HepG2 (cell line): ENCODE results near the gene PRICKLE2.

ENCODE experiments used
- CC2D1A ChIP-seq: sonication (generic); formaldehyde crosslinking; IDR thresholded peaks from 2 replicates; pipeline ENCODE4 v1.8.1; 2023; ENCODE audit warnings: mild to moderate bottlenecking, missing genetic modification reagents
- ZZZ3 ChIP-seq: sonication (generic); formaldehyde crosslinking; IDR thresholded peaks from 2 replicates; pipeline ENCODE4 v1.4.0; 2020; ENCODE audit warnings: missing genetic modification reagents, mild to moderate bottlenecking, borderline replicate concordance
- TF ChIP-seq, protein P1 (sequence below): sonication (generic); formaldehyde crosslinking; IDR thresholded peaks from 2 replicates; pipeline ENCODE4 v1.4.0; 2020; ENCODE audit warnings: low read depth, mild to moderate bottlenecking, missing genetic modification reagents

DNA sequence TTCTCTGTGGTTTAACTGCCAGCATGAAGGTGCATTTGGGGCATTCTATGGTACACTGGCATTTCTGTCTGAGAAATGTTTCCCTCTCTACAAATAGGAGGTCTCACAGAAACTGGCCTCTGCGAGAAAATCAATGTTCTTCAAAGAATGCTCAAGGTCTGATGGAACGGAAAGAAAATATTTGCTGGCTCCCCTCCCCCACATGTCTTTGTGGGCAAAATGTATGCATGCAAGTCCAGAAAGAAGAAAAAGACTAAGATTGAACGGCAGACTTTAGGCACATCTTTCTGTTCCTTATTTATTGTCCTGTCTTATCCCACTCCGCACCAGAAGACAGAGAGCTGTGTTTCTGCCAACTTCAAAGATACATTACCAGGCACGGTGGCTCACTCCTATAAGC is 118.1 kb downstream of the PRICKLE2 start:
- TF ChIP-seq CC2D1A (CRISPR knock-in tag): no peak
- no peak for TF ChIP-seq ZZZ3 (CRISPR knock-in tag)
- TF ChIP-seq, protein P1, sequence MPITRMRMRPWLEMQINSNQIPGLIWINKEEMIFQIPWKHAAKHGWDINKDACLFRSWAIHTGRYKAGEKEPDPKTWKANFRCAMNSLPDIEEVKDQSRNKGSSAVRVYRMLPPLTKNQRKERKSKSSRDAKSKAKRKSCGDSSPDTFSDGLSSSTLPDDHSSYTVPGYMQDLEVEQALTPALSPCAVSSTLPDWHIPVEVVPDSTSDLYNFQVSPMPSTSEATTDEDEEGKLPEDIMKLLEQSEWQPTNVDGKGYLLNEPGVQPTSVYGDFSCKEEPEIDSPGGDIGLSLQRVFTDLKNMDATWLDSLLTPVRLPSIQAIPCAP (CRISPR knock-in tag): no peak
